ENCODE measurements around the gene ATL2. TPM values are rescaled to one million over a fixed set of nuclear protein-coding genes. Genes with fewer than 3 reads are reported as not detected.

ATL2 gene
- total RNA-seq, 4 donors from 2014 or later: 60.1 to 130 (median 108) TPM

DNA sequence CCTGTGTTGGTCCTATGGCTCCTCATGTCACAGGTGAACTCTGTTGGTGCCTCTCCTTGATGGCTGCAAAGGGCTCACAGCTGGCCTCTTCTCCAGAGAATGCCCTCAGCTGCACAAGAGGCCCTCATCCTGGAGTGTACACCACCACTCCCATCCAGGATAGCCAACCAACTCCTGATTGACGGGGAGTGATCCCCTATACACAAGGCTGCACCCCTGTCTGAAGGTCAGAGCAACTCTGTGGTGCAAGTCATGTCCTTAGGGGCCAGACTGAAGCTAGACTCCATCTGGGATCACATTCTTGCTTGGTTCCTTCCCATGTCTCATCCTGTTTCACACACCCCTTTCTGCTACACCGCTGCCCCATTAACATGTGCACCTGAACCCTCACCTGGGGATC is 41.7 kb upstream of the ATL2 start:
- Histone ChIP-seq H3K4me1 (peaks cover 0 to 11% of the 10 kb centered on the region in 2 donors), H3K27ac (no peak overlapping the region), H3K4me3 (no peak overlapping the region), H3K36me3 (no peaks in the 10 kb centered on the region), H3K9me3 (no peaks in the 10 kb centered on the region), H3K27me3 (no peaks in the 10 kb centered on the region)
- in situ Hi-C loops (cut with MboI; ENCODE audit: low sequenced_read_pairs in 4 of 4): no loop called here
- TF ChIP-seq POLR2A (IDR thresholded peaks at IDR 0.05) (no peak), CTCF (IDR thresholded peaks at IDR 0.05 in 4 of 5, conservative IDR thresholded peaks at IDR 0.05 in 1 of 5) (no peak)
- intact Hi-C loops (cut with DNase I; ENCODE audit: low total_unique reads): no loop called here
- ATAC-seq (no peak), DNase-seq (no peak)

- no peak for ATAC-seq
- no peak for TF ChIP-seq POLR2A (IDR thresholded peaks at IDR 0.05)
- no peak for TF ChIP-seq CTCF (IDR thresholded peaks at IDR 0.05 in 4 of 5, conservative IDR thresholded peaks at IDR 0.05 in 1 of 5)
- Histone ChIP-seq H3K4me3 (no peak overlapping the region), H3K4me1 (peaks cover 0 to 11% of the 10 kb centered on the region in 2 donors), H3K27ac (no peak overlapping the region), H3K9me3 (no peaks in the 10 kb centered on the region), H3K36me3 (no peaks in the 10 kb centered on the region), H3K27me3 (no peaks in the 10 kb centered on the region)
- intact Hi-C loops (cut with DNase I; ENCODE audit: low total_unique reads): no loop called here
- no peak for DNase-seq
- in situ Hi-C loops (cut with MboI; ENCODE audit: low sequenced_read_pairs in 4 of 4): no loop called here
Measured at GRCh38 chr2:38417745-38418689, 40.9 kb upstream of the ATL2 start.

DNA sequence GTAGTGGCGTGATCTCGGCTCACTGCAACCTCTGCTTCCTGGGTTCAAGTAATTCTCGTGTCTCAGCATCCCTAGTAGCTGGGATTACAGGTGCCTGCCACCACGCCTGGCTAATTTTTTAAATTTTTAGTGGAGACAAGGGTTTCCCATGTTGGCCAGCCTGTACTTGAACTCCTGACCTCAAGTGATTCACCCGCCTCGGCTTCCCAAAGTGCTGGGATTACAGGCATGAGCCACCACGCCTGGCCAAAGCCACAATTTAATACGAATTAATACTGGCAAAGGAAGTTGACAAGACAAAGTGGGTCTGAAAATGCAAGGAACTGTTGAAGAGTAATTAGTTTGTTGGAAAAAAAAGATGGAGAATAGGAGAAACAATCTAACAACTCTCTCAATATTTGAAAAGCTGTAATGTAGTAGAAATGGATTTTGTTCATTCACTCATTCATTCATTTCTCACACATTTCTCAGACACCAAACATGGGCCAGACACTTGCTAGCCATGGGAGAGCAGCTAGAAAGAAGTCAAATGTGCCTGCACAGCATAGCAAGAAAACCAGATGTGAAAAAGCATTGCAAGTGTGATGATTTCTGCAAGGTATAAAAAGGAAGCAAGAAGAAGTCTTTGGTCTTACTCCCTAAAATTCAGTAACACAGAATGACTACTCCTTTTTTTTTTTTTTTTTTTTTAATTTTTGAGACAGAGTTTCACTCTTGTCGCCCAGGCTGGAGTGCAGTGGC is 39.4 kb upstream of the ATL2 start:
- no peak for DNase-seq
- no peak for ATAC-seq
- in situ Hi-C loops (cut with MboI; ENCODE audit: low sequenced_read_pairs in 4 of 4) (no loop called here), intact Hi-C loops (cut with DNase I; ENCODE audit: low total_unique reads) (no loop called here)
- Histone ChIP-seq H3K4me1 (peaks cover 0 to 11% of the 10 kb centered on the region in 2 donors), H3K36me3 (no peaks in the 10 kb centered on the region), H3K9me3 (peaks cover 0 to 2% (median 0%) of the 10 kb centered on the region in 3 donors), H3K27ac (peak overlapping the region in 3 of 4 donors; percentile 40 to 77 (median 51)), H3K4me3 (no peak overlapping the region), H3K27me3 (no peaks in the 10 kb centered on the region)
- TF ChIP-seq POLR2A (IDR thresholded peaks at IDR 0.05): no peak

- H3K27me3 ChIP-seq: no peaks in the 10 kb centered on the region
- in situ Hi-C loops (cut with MboI; ENCODE audit: low sequenced_read_pairs in 4 of 4): no loop called here
- ATAC-seq (peak; percentile 97 to 98), DNase-seq (peak; percentile 44 to 45)
- no peaks in the 10 kb centered on the region for H3K36me3 ChIP-seq
- TF ChIP-seq POLR2A (IDR thresholded peaks at IDR 0.05) (no peak), CTCF (IDR thresholded peaks at IDR 0.05 in 4 of 5, conservative IDR thresholded peaks at IDR 0.05 in 1 of 5) (no peak)
- peaks cover 0 to 11% of the 10 kb centered on the region in 2 donors for H3K4me1 ChIP-seq
- intact Hi-C loops (cut with DNase I; ENCODE audit: low total_unique reads): no loop called here
- H3K9me3 ChIP-seq: peaks cover 0 to 2% (median 0%) of the 10 kb centered on the region in 3 donors
- H3K4me3 ChIP-seq: no peak overlapping the region
- peak overlapping the region in 3 of 4 donors; percentile 40 to 77 (median 51) for H3K27ac ChIP-seq
Measured at GRCh38 chr2:38415728-38416291, 38.7 kb upstream of the ATL2 start.

Measured in gastrocnemius medialis (tissue), 4 donors.